Activated naive CD4-positive, alpha-beta T cell treated with anti-CD3 and anti-CD28 coated beads for 36 hours (primary cell): Measurements from ENCODE around the gene DISP3. TPM values are rescaled to one million over a fixed set of nuclear protein-coding genes. Genes with fewer than 3 reads are reported as not detected.

Experiments
- CTCF ChIA-PET: fragments of 350-600 bp; sonication (Branson Sonifier 250); formaldehyde crosslinking; loops from one replicate; lab custom pipeline; 2021; ENCODE audit warnings: antibody characterized with exemption; lab: Charles Lee
- DNase-seq: peaks from one replicate; pipeline ENCODE4 v3.0.0-alpha.2; 2020
- H3K27ac Mint-ChIP-seq: one replicate; pipeline ENCODE4 v1.8.0; 2021; ENCODE audit warnings: mild to moderate bottlenecking, mixed read lengths
- H3K27me3 Mint-ChIP-seq: one replicate; pipeline ENCODE4 v1.8.0; 2021; ENCODE audit warnings: low read depth, mixed read lengths
- H3K36me3 Mint-ChIP-seq: one replicate; pipeline ENCODE4 v1.8.0; 2021; ENCODE audit warnings: low read depth, mixed read lengths
- H3K4me1 Mint-ChIP-seq: one replicate; pipeline ENCODE4 v1.8.0; 2021; ENCODE audit warnings: low read depth, mixed read lengths
- H3K4me3 Mint-ChIP-seq: one replicate; pipeline ENCODE4 v1.8.0; 2021; ENCODE audit warnings: mild to moderate bottlenecking, moderate library complexity, mixed read lengths
- H3K9me3 Mint-ChIP-seq: one replicate; pipeline ENCODE4 v1.8.0; 2021; ENCODE audit warnings: mixed read lengths
- intact Hi-C: fragments of 100-400 bp; cut with micrococcal nuclease; formaldehyde crosslinking; loops from one replicate; pipeline ENCODE4 v1.15.1; 2023
- total RNA-seq, 2 experiments: library from RNA; stranded (reverse); gene quantifications; one replicate each; pipeline ENCODE4 v1.2.3, GENCODE V29; 2021

DISP3 gene
- total RNA-seq, 2 experiments from 2014 or later: 0.07 to 0.17 TPM

DNA sequence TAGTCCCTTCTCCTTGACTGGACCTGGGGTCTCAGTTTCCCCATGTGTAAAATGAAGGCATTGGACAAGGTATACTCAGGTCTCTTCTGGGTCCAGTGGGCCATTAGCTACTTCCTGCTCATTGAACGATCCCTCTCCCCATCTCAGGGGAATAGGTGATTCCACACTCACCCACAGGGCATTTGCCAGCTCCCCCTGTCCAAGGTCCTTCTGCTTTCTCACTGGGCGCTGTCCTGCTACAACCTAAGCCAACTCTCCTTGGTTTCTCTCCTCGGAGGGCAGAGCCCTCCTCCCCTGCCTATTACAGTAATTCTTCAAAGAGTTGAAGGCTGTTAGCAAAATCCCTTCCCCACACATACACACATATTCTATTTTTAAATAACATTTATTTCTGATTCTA is 16.6 kb downstream of the DISP3 start:
- CTCF ChIA-PET: no interaction called here
- H3K9me3 Mint-ChIP-seq: peaks cover 3% of the 10 kb centered on the region
- H3K4me1 Mint-ChIP-seq: no peaks in the 10 kb centered on the region
- DNase-seq: no peak
- peaks cover 2% of the 10 kb centered on the region for H3K27me3 Mint-ChIP-seq
- H3K27ac Mint-ChIP-seq: no peak overlapping the region
- H3K4me3 Mint-ChIP-seq: no peak overlapping the region
- no peaks in the 10 kb centered on the region for H3K36me3 Mint-ChIP-seq
- intact Hi-C loops: no loop called here

DNA sequence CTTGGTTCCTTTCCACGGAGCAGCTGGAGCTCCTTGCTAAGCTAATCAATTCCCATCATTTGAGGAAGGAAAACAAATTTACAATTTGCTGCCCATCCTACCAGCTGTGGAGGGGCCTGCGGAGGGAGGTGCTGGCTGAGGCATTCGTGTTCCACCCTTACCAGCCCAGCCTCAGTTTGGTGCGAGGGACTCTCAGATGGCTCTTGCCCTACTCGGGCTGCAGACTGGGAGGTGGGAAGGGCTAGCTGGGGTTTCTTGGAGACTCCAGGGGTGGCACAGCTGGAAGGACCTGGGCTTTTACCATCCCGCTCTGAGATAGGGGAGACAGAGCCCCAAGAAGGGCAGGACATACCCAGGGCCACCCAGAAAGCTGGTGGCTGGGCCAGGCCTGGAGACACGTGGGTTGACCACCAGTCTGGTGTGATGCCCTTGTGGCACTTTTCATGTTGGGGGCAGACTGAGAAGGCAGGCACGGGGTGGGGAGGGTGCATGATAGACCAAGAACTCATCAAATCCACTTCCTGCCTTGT is 17.7 kb downstream of the DISP3 start:
- DNase-seq: no peak
- peaks cover 3% of the 10 kb centered on the region for H3K9me3 Mint-ChIP-seq
- no peak overlapping the region for H3K27ac Mint-ChIP-seq
- H3K4me1 Mint-ChIP-seq: no peaks in the 10 kb centered on the region
- H3K36me3 Mint-ChIP-seq: no peaks in the 10 kb centered on the region
- H3K4me3 Mint-ChIP-seq: no peak overlapping the region
- intact Hi-C loops: no loop called here
- H3K27me3 Mint-ChIP-seq: peaks cover 5% of the 10 kb centered on the region
- CTCF ChIA-PET: interaction anchor here (0.6 kb wide), 1 partner anchor 324 kb away, joined by 3 read pairs; no protein-coding TSS in a partner anchor

DNA sequence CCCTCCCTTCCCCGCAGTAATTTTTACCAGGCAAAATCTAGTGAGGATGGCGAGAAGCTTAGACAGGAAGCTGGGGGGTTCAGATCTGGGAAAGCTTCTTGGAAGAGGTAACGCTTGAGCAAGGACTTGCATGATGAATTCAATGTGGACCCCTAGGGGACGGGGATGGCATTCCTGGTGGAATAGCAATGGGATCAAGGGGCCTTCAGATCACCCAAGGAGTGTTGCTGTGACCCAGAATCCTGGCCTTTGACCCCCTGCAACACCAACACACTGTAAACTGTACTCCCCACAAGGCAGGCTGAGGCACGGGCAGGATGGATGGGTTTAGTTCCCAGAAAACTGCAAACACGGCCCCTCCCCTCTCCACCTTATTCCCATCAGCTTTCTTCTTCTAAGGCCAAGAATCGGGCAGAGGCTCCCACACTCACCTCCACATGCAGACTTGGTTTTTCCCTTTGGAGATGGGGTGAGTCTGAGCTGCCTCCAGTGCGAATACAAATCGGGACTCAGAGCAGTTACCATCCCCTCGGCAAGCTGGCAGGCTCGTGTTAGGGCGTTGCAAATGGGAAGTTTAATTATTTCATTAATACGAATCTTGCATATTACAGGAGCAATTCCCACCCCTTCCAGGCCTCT is 20.1 kb downstream of the DISP3 start:
- H3K9me3 Mint-ChIP-seq: peaks cover 3% of the 10 kb centered on the region
- no peak overlapping the region for H3K4me3 Mint-ChIP-seq
- H3K27ac Mint-ChIP-seq: no peak overlapping the region
- intact Hi-C loops: no loop called here
- peaks cover 9% of the 10 kb centered on the region for H3K27me3 Mint-ChIP-seq
- CTCF ChIA-PET: no interaction called here
- DNase-seq: no peak
- no peaks in the 10 kb centered on the region for H3K36me3 Mint-ChIP-seq
- no peaks in the 10 kb centered on the region for H3K4me1 Mint-ChIP-seq

- CTCF ChIA-PET: no interaction called here
Observed at GRCh38 chr1:11499601-11500331, 20.8 kb downstream of the DISP3 start.

GRCh38 chr1:11500881-11501280 is 21.9 kb downstream of the DISP3 start:
- CTCF ChIA-PET: no interaction called here

More at GRCh38 chr1:11499601-11500331, 20.8 kb downstream of the DISP3 start:
- peaks cover 2% of the 10 kb centered on the region for H3K36me3 Mint-ChIP-seq
- H3K9me3 Mint-ChIP-seq: peaks cover 10% of the 10 kb centered on the region
- DNase-seq: no peak
- H3K27ac Mint-ChIP-seq: no peak overlapping the region
- intact Hi-C loops: no loop called here
- H3K4me3 Mint-ChIP-seq: no peak overlapping the region
- H3K4me1 Mint-ChIP-seq: no peaks in the 10 kb centered on the region
- H3K27me3 Mint-ChIP-seq: peaks cover 9% of the 10 kb centered on the region

DNA sequence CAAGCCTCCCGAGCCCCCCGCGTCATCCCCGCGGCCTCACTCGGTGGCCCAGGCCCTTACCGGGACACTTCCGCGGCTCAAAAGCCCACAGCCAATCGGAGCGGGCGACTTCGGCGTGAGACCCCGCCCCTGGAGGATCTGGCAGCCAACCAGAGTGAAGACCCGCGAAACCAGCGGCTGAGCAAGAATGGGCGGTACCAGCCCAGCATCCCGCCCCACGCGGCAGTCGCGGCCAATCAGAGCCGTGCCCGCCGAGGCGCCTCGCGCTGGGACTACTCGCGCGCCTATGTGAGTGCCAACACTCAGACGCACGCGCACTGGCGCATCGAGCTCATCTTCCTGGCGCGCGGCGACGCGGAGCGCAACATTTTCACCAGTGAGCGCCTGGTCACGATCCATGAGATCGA is 22.5 kb downstream of the DISP3 start:
- no peak for DNase-seq
- no peaks in the 10 kb centered on the region for H3K4me1 Mint-ChIP-seq
- no peak overlapping the region for H3K4me3 Mint-ChIP-seq
- CTCF ChIA-PET: no interaction called here
- H3K27me3 Mint-ChIP-seq: peaks cover 9% of the 10 kb centered on the region
- intact Hi-C loops: no loop called here
- H3K9me3 Mint-ChIP-seq: peaks cover 27% of the 10 kb centered on the region
- peaks cover 6% of the 10 kb centered on the region for H3K36me3 Mint-ChIP-seq
- no peak overlapping the region for H3K27ac Mint-ChIP-seq

More at GRCh38 chr1:11500881-11501280, 21.9 kb downstream of the DISP3 start:
- intact Hi-C loops: no loop called here
- Mint-ChIP-seq H3K4me1 (no peaks in the 10 kb centered on the region), H3K9me3 (peaks cover 21% of the 10 kb centered on the region), H3K36me3 (peaks cover 2% of the 10 kb centered on the region), H3K27ac (no peak overlapping the region), H3K4me3 (no peak overlapping the region), H3K27me3 (peaks cover 9% of the 10 kb centered on the region)
- no peak for DNase-seq

DNA sequence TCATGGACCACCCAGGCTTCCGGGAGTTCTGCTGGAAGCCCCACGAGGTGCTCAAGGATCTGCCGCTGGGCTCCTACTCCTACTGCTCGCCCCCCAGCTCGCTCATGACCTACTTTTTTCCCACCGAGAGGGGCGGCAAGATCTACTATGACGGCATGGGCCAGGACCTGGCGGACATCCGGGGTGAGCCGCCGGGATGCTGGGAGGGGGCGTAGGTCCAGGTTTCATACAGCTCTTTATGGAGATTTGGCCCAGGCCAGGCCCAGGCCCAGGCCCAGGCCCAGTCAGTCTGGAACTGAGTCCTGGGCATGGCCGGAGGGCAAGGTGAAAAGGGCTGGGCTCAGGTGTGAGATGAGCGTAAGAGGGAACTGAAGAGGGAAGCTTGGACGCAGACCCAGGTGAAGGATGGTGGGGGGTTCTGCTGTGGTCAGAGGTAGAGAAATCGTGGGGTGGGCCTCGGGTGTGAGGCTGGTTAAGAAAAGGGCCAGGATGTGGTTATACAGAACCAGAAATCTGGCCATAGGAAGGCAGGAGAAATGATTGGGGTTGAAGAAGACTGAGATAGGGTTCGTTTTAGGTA is 23.0 kb downstream of the DISP3 start:
- no peak overlapping the region for H3K27ac Mint-ChIP-seq
- H3K4me3 Mint-ChIP-seq: no peak overlapping the region
- DNase-seq: no peak

DNA sequence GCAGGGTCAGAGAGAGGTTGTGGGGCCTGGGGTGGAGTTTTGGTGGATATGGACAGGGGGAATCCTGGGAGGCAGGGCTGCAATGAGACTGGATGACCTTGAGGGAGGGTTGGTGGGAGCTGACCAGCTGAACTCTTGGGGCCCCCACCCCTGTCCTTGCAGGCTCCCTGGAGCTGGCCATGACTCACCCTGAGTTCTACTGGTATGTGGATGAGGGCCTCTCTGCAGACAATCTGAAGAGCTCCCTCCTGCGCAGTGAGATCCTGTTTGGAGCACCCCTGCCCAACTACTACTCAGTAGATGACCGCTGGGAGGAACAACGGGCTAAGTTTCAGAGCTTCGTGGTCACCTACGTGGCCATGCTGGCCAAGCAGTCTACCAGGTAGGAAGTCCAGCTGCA is 23.6 kb downstream of the DISP3 start:
- no peak for DNase-seq
- Mint-ChIP-seq H3K27me3 (peaks cover 9% of the 10 kb centered on the region), H3K36me3 (peaks cover 6% of the 10 kb centered on the region), H3K9me3 (peaks cover 31% of the 10 kb centered on the region), H3K4me1 (no peaks in the 10 kb centered on the region), H3K4me3 (no peak overlapping the region), H3K27ac (no peak overlapping the region)
- CTCF ChIA-PET: no interaction called here
- intact Hi-C loops: no loop called here

More for the DNA sequence above, 23.0 kb downstream of the DISP3 start:
- peaks cover 9% of the 10 kb centered on the region for H3K27me3 Mint-ChIP-seq
- H3K9me3 Mint-ChIP-seq: peaks cover 31% of the 10 kb centered on the region
- CTCF ChIA-PET: no interaction called here
- peaks cover 6% of the 10 kb centered on the region for H3K36me3 Mint-ChIP-seq
- intact Hi-C loops: no loop called here
- no peaks in the 10 kb centered on the region for H3K4me1 Mint-ChIP-seq

GRCh38 chr1:11504599-11504998 is 25.6 kb downstream of the DISP3 start:
- Mint-ChIP-seq H3K27ac (no peak overlapping the region), H3K36me3 (peaks cover 6% of the 10 kb centered on the region)

GRCh38 chr1:11505591-11506538 is 26.9 kb downstream of the DISP3 start:
- CTCF ChIA-PET: no interaction called here
- Mint-ChIP-seq H3K4me1 (no peaks in the 10 kb centered on the region), H3K4me3 (no peak overlapping the region), H3K9me3 (peaks cover 31% of the 10 kb centered on the region), H3K27ac (no peak overlapping the region), H3K36me3 (peaks cover 6% of the 10 kb centered on the region), H3K27me3 (peaks cover 5% of the 10 kb centered on the region)
- intact Hi-C loops: no loop called here
- DNase-seq: no peak

More at GRCh38 chr1:11504599-11504998, 25.6 kb downstream of the DISP3 start:
- H3K4me1 Mint-ChIP-seq: no peaks in the 10 kb centered on the region
- no peak overlapping the region for H3K4me3 Mint-ChIP-seq
- peaks cover 31% of the 10 kb centered on the region for H3K9me3 Mint-ChIP-seq
- DNase-seq: no peak
- H3K27me3 Mint-ChIP-seq: peaks cover 9% of the 10 kb centered on the region
- CTCF ChIA-PET: no interaction called here
- intact Hi-C loops: no loop called here

- Mint-ChIP-seq H3K4me1 (no peaks in the 10 kb centered on the region), H3K4me3 (no peak overlapping the region), H3K27me3 (no peaks in the 10 kb centered on the region), H3K9me3 (peaks cover 33% of the 10 kb centered on the region), H3K36me3 (peaks cover 6% of the 10 kb centered on the region), H3K27ac (no peak overlapping the region)
- DNase-seq: no peak
- CTCF ChIA-PET: interaction anchor here (0.7 kb wide), 1 partner anchor 169 kb away, joined by 3 read pairs; no protein-coding TSS in a partner anchor
- intact Hi-C loops: no loop called here
Observed at GRCh38 chr1:11507309-11507708, 28.4 kb downstream of the DISP3 start.

DNA sequence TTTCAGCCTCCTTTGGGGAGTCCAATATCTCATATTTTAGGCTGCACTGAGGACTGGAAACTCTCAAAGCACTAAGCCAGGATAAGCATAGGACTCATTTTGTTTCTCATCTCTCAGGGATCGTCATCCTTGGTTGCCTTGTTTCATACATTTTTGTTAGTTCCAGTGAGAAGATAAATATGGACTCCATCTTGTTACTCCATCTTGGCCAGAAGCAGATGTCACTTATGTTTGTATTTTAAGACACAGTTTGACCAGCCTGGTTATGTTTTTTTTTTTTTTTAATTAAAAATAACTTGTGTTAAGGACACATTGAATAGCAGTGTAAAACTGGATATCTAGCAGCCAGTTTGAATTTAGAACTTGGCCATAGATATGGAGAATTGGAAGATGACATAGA is 34.7 kb downstream of the DISP3 start:
- intact Hi-C loops: no loop called here
- H3K36me3 Mint-ChIP-seq: no peaks in the 10 kb centered on the region
- H3K27me3 Mint-ChIP-seq: no peaks in the 10 kb centered on the region
- DNase-seq: no peak
- no peak overlapping the region for H3K4me3 Mint-ChIP-seq
- no peaks in the 10 kb centered on the region for H3K4me1 Mint-ChIP-seq
- H3K9me3 Mint-ChIP-seq: peaks cover 7% of the 10 kb centered on the region
- CTCF ChIA-PET: no interaction called here
- H3K27ac Mint-ChIP-seq: no peak overlapping the region
